HepG2 (cell line): ENCODE results near the gene VPS26A. TPM values are rescaled to one million over a fixed set of nuclear protein-coding genes. Genes with fewer than 3 reads are reported as not detected.

Source experiments
- ATAC-seq: fragments of 200-7000 bp; cut with Tn5 transposase; 3 replicates; pipeline ENCODE4 v1.9.1; 2020; ENCODE audit warnings: mild to moderate bottlenecking, moderate library complexity
- BruUV-seq: library from RNA; stranded (reverse); fragments of 400-500 nt; replicated peaks from 2 replicates; lab custom pipeline; 2021; lab: Mats Ljungman, UMichigan
- CTCF ChIA-PET: fragments of 300-600 bp; formaldehyde crosslinking; extraction: SDS; loops from one replicate; lab custom pipeline; 2021; ENCODE audit warnings: low total read pairs, inconsistent platforms, low intra/inter-chr PET ratio; lab: Yijun Ruan, JAX
- POLR2A ChIA-PET: fragments of 350-600 bp; sonication (Branson Sonifier 250); formaldehyde crosslinking; loops from one replicate; lab custom pipeline; 2020; ENCODE audit warnings: antibody characterized with exemption, inconsistent platforms; lab: Yijun Ruan, JAX
- DNase-seq: peaks from one replicate; pipeline ENCODE4 v3.0.0-alpha.2; 2015; ENCODE audit warnings: low spot score
- FAIRE-seq: peaks from 3 replicates; lab custom pipeline; 2011; peaks lifted over from hg19 to GRCh38; lab: Jason Lieb, UNC
- H2AFZ ChIP-seq: one replicate; pipeline ENCODE4 v1.6.1; 2011; ENCODE audit warnings: low read length, inconsistent platforms
- H3K27ac ChIP-seq: fragments of 300-600 bp; 3 replicates; pipeline ENCODE4 v1.8.0; 2011; ENCODE audit warnings: mixed run types, mild to moderate bottlenecking, mixed read lengths, low read length, inconsistent platforms; ENCODE audit not compliant: insufficient read depth; ENCODE audit errors: extremely low read length
- H3K27me3 ChIP-seq, 2 experiments: fragments of 200-600 bp in 1 of 2; 2 replicates in 1 of 2; 3 replicates in 1 of 2; pipeline versions ENCODE4 v1.6.0 to v1.8.0; 2011; ENCODE audit warnings: low read length in 2 of 2, mild to moderate bottlenecking in 2 of 2, moderate library complexity in 2 of 2, inconsistent platforms in 1 of 2; ENCODE audit not compliant: insufficient read depth in 2 of 2, control insufficient read depth in 1 of 2
- H3K36me3 ChIP-seq, 2 experiments: fragments of 200-600 bp in 1 of 2; replicated peaks in 1 of 2; 2 replicates in 1 of 2; 3 replicates in 1 of 2; pipeline versions ENCODE4 v1.5.1 to v1.8.0; 2011; ENCODE audit warnings: low read length in 2 of 2, inconsistent platforms in 1 of 2; ENCODE audit not compliant: insufficient read depth in 2 of 2, control insufficient read depth in 1 of 2
- H3K4me1 ChIP-seq: 2 replicates; pipeline ENCODE4 v1.5.1; 2012; ENCODE audit warnings: low read length, inconsistent platforms; ENCODE audit not compliant: insufficient read depth
- H3K4me2 ChIP-seq: 2 replicates; pipeline ENCODE4 v1.6.0; 2011; ENCODE audit warnings: low read depth, low read length, inconsistent platforms
- H3K4me3 ChIP-seq, 3 experiments: fragments of 200-600 bp in 1 of 3; sonication (generic), shearing (Covaris generic) in 1 of 3; replicated peaks in 1 of 3; 2 replicates each; pipeline ENCODE4 v1.5.1; 2011 to 2016; ENCODE audit warnings: low read length in 3 of 3, inconsistent platforms in 2 of 3, low read depth in 2 of 3, mild to moderate bottlenecking in 2 of 3, control low read depth in 1 of 3, mixed read lengths in 1 of 3; ENCODE audit not compliant: insufficient read depth in 1 of 3
- H3K79me2 ChIP-seq: one replicate; pipeline ENCODE4 v1.6.1; 2011; ENCODE audit warnings: low read length, inconsistent platforms; ENCODE audit not compliant: insufficient read depth
- H3K9ac ChIP-seq: 2 replicates; pipeline ENCODE4 v1.6.0; 2011; ENCODE audit warnings: mild to moderate bottlenecking, low read depth, low read length, inconsistent platforms; ENCODE audit not compliant: insufficient read depth
- H3K9me3 ChIP-seq: 2 replicates; pipeline ENCODE4 v1.5.1; 2012; ENCODE audit warnings: mild to moderate bottlenecking, low read length
- H4K20me1 ChIP-seq: 2 replicates; pipeline ENCODE4 v1.6.0; 2011; ENCODE audit warnings: inconsistent platforms, mild to moderate bottlenecking, low read length, moderate library complexity; ENCODE audit not compliant: insufficient read depth
- CEBPB ChIP-seq: IDR thresholded peaks from 2 replicates; pipeline ENCODE4 v1.6.1; 2011; ENCODE audit warnings: low read depth, low read length, improper control_type of control experiment, borderline replicate concordance
- CEBPG ChIP-seq: IDR thresholded peaks from 2 replicates; pipeline ENCODE4 v1.6.1; 2016
- GATAD1 ChIP-seq: IDR thresholded peaks from 2 replicates; pipeline ENCODE4 v1.6.1; 2016; ENCODE audit warnings: missing genetic modification reagents, missing compliant biosample characterization
- MBNL3 ChIP-seq: fragments of 250-450 bp; sonication (Bioruptor Pico); conservative IDR thresholded peaks from 2 replicates; pipeline ENCODE4 v1.8.0; 2022; ENCODE audit warnings: mild to moderate bottlenecking, inconsistent platforms
- SOX5 ChIP-seq: IDR thresholded peaks from 2 replicates; pipeline ENCODE4 v1.6.1; 2016; ENCODE audit warnings: borderline replicate concordance
- ZNF646 ChIP-seq: sonication (generic); formaldehyde crosslinking; IDR thresholded peaks from 2 replicates; pipeline ENCODE4 v1.9.0; 2021; ENCODE audit warnings: mild to moderate bottlenecking, missing genetic modification reagents
- ZNF674 ChIP-seq: sonication (generic); formaldehyde crosslinking; IDR thresholded peaks from 2 replicates; pipeline ENCODE4 v1.5.0; 2020; ENCODE audit warnings: low read depth, mild to moderate bottlenecking, missing genetic modification reagents
- ZXDC ChIP-seq: sonication (generic); formaldehyde crosslinking; IDR thresholded peaks from 2 replicates; pipeline ENCODE4 v1.5.0; 2020; ENCODE audit warnings: mild to moderate bottlenecking, missing genetic modification reagents
- WGBS: methylation state at CpG from one replicate; pipeline ENCODE4 v1.1.6; 2017; ENCODE audit warnings: low lambda C conversion rate; 5-methylcytosine and 5-hydroxymethylcytosine counted together
- in situ Hi-C: cut with HindIII; loops from 2 replicates; pipeline ENCODE4 v1.10.0; 2017; ENCODE audit warnings: low pct_unique_long_range_greater_than_20kb; ENCODE audit not compliant: extremely low pct_ligation_motif_present
- intact Hi-C: fragments of 100-400 bp; cut with micrococcal nuclease; formaldehyde crosslinking; loops from one replicate; pipeline ENCODE4 v1.10.0; 2022; ENCODE audit not compliant: unreplicated experiment
- polyA plus RNA-seq, 8 experiments: library from polyadenylated mRNA; depleted of rRNA in 3 of 8; stranded (reverse) in 7 of 8; unstranded in 1 of 8; fragments of >200 nt; fragmentation: Illumina TruSeq in 4 of 8; extraction: Trizol in 4 of 8; gene quantifications; 2 replicates each; pipeline versions ENCODE4 v1.2.1 to v1.2.3, GENCODE V29; 2011 to 2016; ENCODE audit warnings: low read depth in 4 of 8, missing spikeins in 1 of 8, mixed read lengths in 1 of 8; ENCODE audit not compliant: insufficient read depth in 1 of 8
- total RNA-seq, 5 experiments: library from RNA; depleted of rRNA; stranded (reverse); fragments of >200 nt; fragmentation: Illumina TruSeq; extraction: Trizol; gene quantifications; 2 replicates each; pipeline ENCODE4 v1.2.3, GENCODE V29; 2016; ENCODE audit warnings: low read depth in 1 of 5

VPS26A gene
- total and polyA plus RNA-seq, 2 of the 13 experiments (the other 11 are each of a cell fraction or from before 2014, with no cell fraction given): 12.9 to 32.6 TPM

GRCh38 chr10:69097729-69098128 lies 26.2 kb upstream of the VPS26A start (continued):
- no peak for TF ChIP-seq SOX5 (CRISPR knock-in tag)
- TF ChIP-seq GATAD1 (CRISPR knock-in tag): no peak

GRCh38 chr10:69100136-69100872 lies 23.7 kb upstream of the VPS26A start:
- H3K79me2 ChIP-seq: no peaks in the 10 kb centered on the region
- H2AFZ ChIP-seq: no peak overlapping the region
- ATAC-seq: no peak
- no peaks in the 10 kb centered on the region for H3K4me1 ChIP-seq
- H3K9ac ChIP-seq: no peak overlapping the region
- no peak overlapping the region for H3K27ac ChIP-seq
- no TSS peak for BruUV-seq
- no peaks in the 10 kb centered on the region for H3K36me3 ChIP-seq
- WGBS: 11% methylated on average over 7 of the region's 7 CpGs
- TF ChIP-seq CEBPG (CRISPR knock-in tag): 0 out of 2 replicates have a peak, but pooled peaks have one; percentile 9
- TF ChIP-seq CEBPB: peak; percentile 71; the same call in 1 of the 2 replicates
- TF ChIP-seq ZNF674: no peak
- TF ChIP-seq MBNL3 (CRISPR knock-in tag): no peak
- no peak for TF ChIP-seq ZXDC
- no peak for TF ChIP-seq ZNF646 (CRISPR knock-in tag)
- no peak overlapping the region for H3K4me3 ChIP-seq
- in situ Hi-C loops (no loop called here), intact Hi-C loops (no loop called here)
- peaks cover 0 to 7% of the 10 kb centered on the region in 2 experiments; a peak in 1 of 5 replicates for H3K27me3 ChIP-seq
- ChIA-PET CTCF (no interaction called here), POLR2A (no interaction called here)
- H3K9me3 ChIP-seq: no peaks in the 10 kb centered on the region
- no peaks in the 10 kb centered on the region for H4K20me1 ChIP-seq
- no peak for FAIRE-seq
- DNase-seq: no peak
- H3K4me2 ChIP-seq: no peak overlapping the region
